Fibroblast of lung (primary cell): Measurements from ENCODE around the gene TM9SF4. TPM values are rescaled to one million over a fixed set of nuclear protein-coding genes. Genes with fewer than 3 reads are reported as not detected.

Source experiments
- DNase-seq, 2 donors: peaks; one replicate each; pipeline versions ENCODE4 v3.0.0 to v3.0.0-alpha.2; 2010; ENCODE audit warnings: low read depth in 2 of 2
- H2AFZ ChIP-seq: 2 replicates; pipeline ENCODE4 v1.5.1; 2012; ENCODE audit warnings: low read length, control low read depth, inconsistent platforms
- H3K27ac ChIP-seq: 2 replicates; pipeline ENCODE4 v1.5.1; 2011; ENCODE audit warnings: low read length, control low read depth; ENCODE audit not compliant: insufficient read depth
- H3K27me3 ChIP-seq: 2 replicates; pipeline ENCODE4 v1.5.1; 2011; ENCODE audit warnings: mild to moderate bottlenecking, low read length; ENCODE audit not compliant: control insufficient read depth, insufficient read depth
- H3K36me3 ChIP-seq: 2 replicates; pipeline ENCODE4 v1.5.1; 2011; ENCODE audit warnings: low read length; ENCODE audit not compliant: control insufficient read depth, insufficient read depth
- H3K4me1 ChIP-seq: 2 replicates; pipeline ENCODE4 v1.5.1; 2011; ENCODE audit warnings: low read length; ENCODE audit not compliant: control insufficient read depth, insufficient read depth; ENCODE audit errors: extremely low read depth
- H3K4me2 ChIP-seq: 2 replicates; pipeline ENCODE4 v1.5.1; 2011; ENCODE audit warnings: low read length, control low read depth; ENCODE audit not compliant: insufficient read depth; ENCODE audit errors: extremely low read depth
- H3K4me3 ChIP-seq, 4 experiments: fragments of 200-600 bp in 1 of 4; sonication (generic) in 1 of 4; replicated peaks in 1 of 4; 2 replicates each; pipeline ENCODE4 v1.5.1; 2011 to 2016; ENCODE audit warnings: low read length in 4 of 4, low read depth in 3 of 4, mild to moderate bottlenecking in 3 of 4, control low read depth in 2 of 4, inconsistent platforms in 1 of 4, mixed read lengths in 1 of 4; ENCODE audit not compliant: insufficient read depth in 1 of 4; ENCODE audit errors: control extremely low read depth in 1 of 4
- H3K79me2 ChIP-seq: 2 replicates; pipeline ENCODE4 v1.5.1; 2012; ENCODE audit warnings: mild to moderate bottlenecking, low read length, inconsistent platforms; ENCODE audit not compliant: control insufficient read depth, insufficient read depth
- H3K9ac ChIP-seq: 2 replicates; pipeline ENCODE4 v1.5.1; 2011; ENCODE audit warnings: mild to moderate bottlenecking, low read length, control low read depth; ENCODE audit not compliant: insufficient read depth
- H3K9me3 ChIP-seq: 2 replicates; pipeline ENCODE4 v1.5.1; 2012; ENCODE audit warnings: low read depth, low read length; ENCODE audit not compliant: control insufficient read depth, insufficient read depth
- H4K20me1 ChIP-seq: 2 replicates; pipeline ENCODE4 v1.5.1; 2011; ENCODE audit warnings: low read length; ENCODE audit not compliant: control insufficient read depth, insufficient read depth; ENCODE audit errors: extremely low read depth
- CTCF ChIP-seq, 2 donors: IDR thresholded peaks in 1 of 2; conservative IDR thresholded peaks in 1 of 2; 1 replicate in 1 of 2; 2 replicates in 1 of 2; pipeline ENCODE4 v1.5.1; 2011 to 2012; ENCODE audit warnings: low read length in 2 of 2, control low read depth in 1 of 2, inconsistent platforms in 1 of 2, low read depth in 1 of 2, mild to moderate bottlenecking in 1 of 2
- EZH2 ChIP-seq: IDR thresholded peaks from 2 replicates; pipeline ENCODE4 v1.5.1; 2012; ENCODE audit warnings: low read length, control low read depth, mild to moderate bottlenecking; ENCODE audit errors: missing control alignments
- polyA plus RNA-seq, 2 donors: library from polyadenylated mRNA; depleted of rRNA in 1 of 2; stranded (reverse) in 1 of 2; unstranded in 1 of 2; fragments of >200 nt; gene quantifications; 2 replicates each; pipeline ENCODE4 v1.2.1, GENCODE V29; 2011 to 2012; ENCODE audit warnings: missing spikeins in 1 of 2
- total RNA-seq: library from RNA; depleted of rRNA; stranded (reverse); fragments of >200 nt; gene quantifications from 2 replicates; pipeline ENCODE4 v1.2.1, GENCODE V29; 2014

Gene TM9SF4
- total and polyA plus RNA-seq, 2 donors (not counting 1 experiment from before 2014, with no cell fraction given): 33.5 to 71.3 TPM

DNA sequence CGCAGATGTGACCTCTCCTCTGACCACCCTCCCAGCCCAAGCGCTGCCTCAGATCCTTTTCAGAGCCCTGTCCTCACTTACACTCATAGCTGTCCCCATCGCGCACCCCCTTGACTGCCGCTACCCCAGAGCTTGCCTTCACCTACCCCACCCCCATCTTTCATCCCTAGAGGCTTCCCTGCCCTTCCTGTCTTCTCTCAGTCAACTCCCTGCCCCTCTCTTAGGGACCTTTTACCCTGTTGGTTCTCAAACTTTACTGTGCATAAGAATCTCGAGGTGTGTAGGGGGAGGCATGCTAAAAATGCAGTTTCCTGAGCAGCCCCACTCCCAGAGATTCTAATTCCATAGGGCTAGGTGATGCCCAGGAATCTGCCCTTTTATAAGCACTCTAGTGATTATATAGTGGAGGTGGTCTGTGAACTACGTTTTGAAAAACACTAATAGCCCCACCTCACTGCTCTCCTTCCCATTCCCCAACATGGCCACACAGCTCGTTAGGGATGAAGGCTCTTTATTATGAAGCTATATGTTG, 725 bp downstream of the TM9SF4 start:
- peak overlapping the region; percentile 100 for H3K27ac ChIP-seq
- no peaks in the 10 kb centered on the region for H3K9me3 ChIP-seq
- no peaks in the 10 kb centered on the region for H3K27me3 ChIP-seq
- H3K9ac ChIP-seq: peak overlapping the region; percentile 95
- H3K4me3 ChIP-seq: peak overlapping the region; percentile 80 to 98 (median 90)
- H4K20me1 ChIP-seq: no peaks in the 10 kb centered on the region
- peaks cover 52% of the 10 kb centered on the region for H3K79me2 ChIP-seq
- H3K36me3 ChIP-seq: no peaks in the 10 kb centered on the region
- H3K4me1 ChIP-seq: peaks cover 4% of the 10 kb centered on the region
- no peak for DNase-seq
- no peak overlapping the region for H2AFZ ChIP-seq
- peak overlapping the region; percentile 98 for H3K4me2 ChIP-seq
- no peak for TF ChIP-seq CTCF (conservative IDR thresholded peaks at IDR 0.05 in 1 of 2, IDR thresholded peaks at IDR 0.05 in 1 of 2; ENCODE audit: low read depth in 1 of 2, low read length in 2 of 2)
- TF ChIP-seq EZH2: no peak

- TF ChIP-seq CTCF (conservative IDR thresholded peaks at IDR 0.05 in 1 of 2, IDR thresholded peaks at IDR 0.05 in 1 of 2; ENCODE audit: low read depth in 1 of 2, low read length in 2 of 2) (no peak), EZH2 (no peak)
- Histone ChIP-seq H3K4me1 (peaks cover 4% of the 10 kb centered on the region), H3K4me3 (peak overlapping the region; percentile 80 to 98 (median 90)), H3K9me3 (no peaks in the 10 kb centered on the region), H4K20me1 (no peaks in the 10 kb centered on the region), H2AFZ (no peak overlapping the region), H3K27me3 (no peaks in the 10 kb centered on the region), H3K36me3 (no peaks in the 10 kb centered on the region), H3K4me2 (peak overlapping the region; percentile 98), H3K9ac (peak overlapping the region; percentile 95), H3K79me2 (peaks cover 54% of the 10 kb centered on the region), H3K27ac (no peak overlapping the region)
- DNase-seq: no peak
Observed at GRCh38 chr20:32110727-32111126, 1.2 kb downstream of the TM9SF4 start.

DNA sequence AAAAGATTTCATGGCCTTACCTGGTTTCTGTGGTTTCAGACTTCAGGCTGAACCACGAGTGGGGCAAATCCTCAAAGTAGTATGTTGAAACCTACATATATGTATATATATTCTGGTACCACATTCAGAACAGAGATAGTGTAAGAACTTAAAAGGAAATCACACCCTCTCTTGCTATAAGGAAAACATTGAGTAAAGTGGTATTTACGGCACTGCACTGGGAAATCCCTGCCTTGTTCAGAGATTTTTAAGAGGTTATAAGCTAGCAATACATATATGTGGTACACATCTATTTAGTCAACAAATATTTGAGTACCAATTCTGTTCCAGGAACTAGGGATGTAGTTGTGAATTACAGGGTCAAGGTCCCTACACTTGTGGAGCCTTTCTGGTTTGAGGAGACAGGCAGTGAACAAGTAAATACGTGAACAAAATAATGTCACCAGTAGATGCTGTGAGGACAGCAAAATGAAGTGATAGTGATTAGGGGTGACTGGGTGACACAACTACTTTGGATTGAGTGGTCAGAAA, 1.7 kb downstream of the TM9SF4 start:
- Histone ChIP-seq H2AFZ (no peak overlapping the region), H3K27ac (no peak overlapping the region), H3K9me3 (no peaks in the 10 kb centered on the region), H3K4me1 (peaks cover 4% of the 10 kb centered on the region), H4K20me1 (no peaks in the 10 kb centered on the region), H3K36me3 (no peaks in the 10 kb centered on the region), H3K4me3 (peak overlapping the region in 1 of 4 experiments; percentile 80), H3K79me2 (peaks cover 58% of the 10 kb centered on the region), H3K4me2 (peak overlapping the region; percentile 98), H3K27me3 (no peaks in the 10 kb centered on the region), H3K9ac (no peak overlapping the region)
- DNase-seq: no peak
- TF ChIP-seq EZH2 (no peak), CTCF (conservative IDR thresholded peaks at IDR 0.05 in 1 of 2, IDR thresholded peaks at IDR 0.05 in 1 of 2; ENCODE audit: low read depth in 1 of 2, low read length in 2 of 2) (no peak)
